Superior temporal gyrus (tissue), 1 donor: ENCODE measurements around the gene GATA5.

Source experiments
- DNase-seq: peaks from one replicate; pipeline ENCODE4 v3.0.0-alpha.2; 2016; ENCODE audit errors: extremely low spot score

Gene GATA5

DNA sequence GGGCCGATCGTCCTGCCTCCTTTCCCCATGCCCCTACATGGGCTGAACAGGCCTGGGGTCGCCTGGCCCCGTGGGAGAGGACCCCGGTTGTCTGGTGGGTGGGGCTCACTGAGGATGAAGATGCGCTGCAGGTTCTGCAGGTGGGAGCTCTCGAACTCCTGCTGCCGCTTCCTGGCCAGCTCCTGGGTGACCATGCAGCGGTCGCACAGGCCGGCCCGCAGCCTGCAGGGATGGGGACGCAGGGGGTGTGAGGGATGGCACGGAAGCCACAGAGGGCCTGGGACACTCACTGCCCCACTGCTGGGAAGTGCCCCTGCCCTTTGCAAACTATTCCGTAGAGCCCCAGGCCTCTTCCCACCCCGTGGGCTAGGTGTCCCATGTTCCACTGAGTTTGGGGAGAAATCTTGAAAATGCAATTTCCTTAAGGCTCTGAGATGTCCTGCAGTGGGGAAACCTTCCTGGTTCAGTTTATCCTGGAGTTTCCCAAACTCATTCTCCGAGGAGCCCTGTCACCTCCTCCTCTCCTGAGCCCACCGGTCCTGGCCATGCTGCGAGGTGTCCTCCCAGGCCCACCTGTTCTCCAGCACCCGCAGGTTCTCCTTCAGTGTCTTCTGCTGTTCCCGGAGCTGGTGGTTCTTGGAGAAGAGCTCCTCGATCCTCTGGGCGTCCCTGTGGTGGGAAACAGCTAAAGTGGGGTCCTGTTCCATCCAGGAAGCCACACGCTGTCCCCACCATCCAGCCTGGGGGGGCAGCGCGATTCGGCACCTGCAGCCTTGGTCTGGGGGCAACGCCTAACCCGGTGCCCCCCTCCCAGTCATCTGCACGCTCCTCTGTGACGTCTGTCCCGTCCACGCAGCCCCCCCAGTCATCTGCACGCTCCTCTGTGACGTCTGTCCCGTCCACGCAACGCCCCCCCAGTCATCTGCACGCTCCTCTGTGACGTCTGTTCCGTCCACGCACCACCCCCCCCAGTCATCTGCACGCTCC is 58.9 kb downstream of the GATA5 start:
- DNase-seq, result no peak

DNA sequence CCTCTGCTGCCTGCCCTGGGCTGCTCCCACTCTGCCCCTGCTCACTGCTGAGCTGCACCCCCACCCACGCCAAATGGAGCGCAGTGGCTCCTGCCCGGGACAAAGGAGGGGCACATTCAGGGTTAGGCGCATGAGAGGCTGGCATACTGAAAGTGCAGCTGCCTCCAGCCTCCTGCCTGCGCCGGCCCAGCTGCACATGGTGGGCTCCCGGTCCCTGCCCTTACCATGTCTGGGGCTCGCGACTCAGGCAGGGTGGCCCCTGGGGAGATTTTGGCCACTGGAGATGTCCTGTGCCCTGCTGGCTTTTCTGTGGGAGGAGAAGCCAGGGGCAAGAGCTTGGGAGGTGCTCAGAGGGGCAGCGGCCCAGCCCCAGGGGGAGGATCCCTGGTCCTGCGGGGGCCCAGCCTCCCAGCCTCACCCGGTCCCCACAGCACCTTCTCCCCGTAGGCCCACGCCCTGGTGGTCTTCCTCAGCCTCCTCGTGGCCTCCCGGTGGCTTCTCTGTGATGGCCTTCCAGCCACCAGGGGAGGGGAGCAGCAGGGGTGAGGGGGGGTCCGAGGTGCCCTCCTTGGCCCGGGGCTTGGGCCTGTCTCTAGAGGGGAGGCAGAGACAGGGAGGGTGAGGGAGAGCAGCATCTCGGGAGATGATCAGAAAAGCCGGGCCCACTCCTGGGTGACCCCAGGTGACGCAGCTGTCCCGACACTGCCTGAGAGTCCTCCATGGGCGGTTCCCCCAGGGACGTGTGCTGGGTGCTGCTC is 60.3 kb downstream of the GATA5 start:
- DNase-seq, result no peak

DNA sequence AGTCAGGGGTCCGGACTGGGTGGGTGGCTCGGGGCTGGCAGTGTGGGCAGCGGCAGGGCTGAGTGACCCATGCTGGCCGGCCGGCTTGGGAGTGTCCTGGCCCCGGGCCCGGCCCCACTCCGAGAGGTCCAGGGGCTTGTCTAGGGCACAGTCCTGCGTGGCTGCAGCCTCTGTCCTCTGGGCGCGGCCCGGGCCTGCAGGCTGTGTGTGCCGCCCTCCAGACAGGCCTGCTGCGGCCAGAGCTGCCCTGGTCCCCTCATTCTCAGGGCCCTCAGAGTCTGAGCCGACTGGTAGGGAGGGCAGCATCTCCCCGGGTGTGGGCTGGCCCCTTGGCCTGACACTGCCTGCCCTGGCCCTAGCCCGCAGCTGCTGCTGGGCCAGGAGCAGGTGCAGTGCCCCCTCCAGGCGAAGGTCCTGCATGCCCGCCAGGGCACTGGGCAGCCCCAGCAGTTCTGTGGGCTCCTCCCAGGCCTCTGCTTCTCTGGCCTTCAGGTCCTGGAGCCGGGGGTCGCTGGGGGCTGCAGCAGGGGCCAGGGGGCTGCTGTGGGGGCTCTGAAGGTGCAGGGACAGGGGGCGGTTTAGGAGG is 61.8 kb downstream of the GATA5 start:
- DNase-seq, result no peak
